GM12892 (cell line): Measurements from ENCODE around the gene KRTAP4-11.
"Not testable (repeated sequence)": the region's sequence is repeated elsewhere in the genome, so short reads cannot be mapped to it uniquely, and the experiment has no call there.

Source experiments
- DNase-seq: peaks from one replicate; pipeline ENCODE4 v3.0.0; 2011; ENCODE audit not compliant: insufficient read length
- FAIRE-seq: peaks from 2 replicates; lab custom pipeline; 2011; peaks lifted over from hg19 to GRCh38; lab: Jason Lieb, UNC
- POLR2A ChIP-seq: IDR thresholded peaks from 2 replicates; pipeline ENCODE4 v1.6.1; 2011; ENCODE audit warnings: low read depth, low read length, control low read depth
- POLR2AphosphoS5 ChIP-seq: IDR thresholded peaks from 2 replicates; pipeline ENCODE4 v1.6.1; 2011; ENCODE audit warnings: low read depth, low read length, control low read depth
- TAF1 ChIP-seq: IDR thresholded peaks from 2 replicates; pipeline ENCODE4 v1.6.1; 2011; ENCODE audit warnings: low read depth, mild to moderate bottlenecking, control low read depth, low read length, borderline replicate concordance

The KRTAP4-11 gene

GRCh38 chr17:41118721-41119120 is 548 bp upstream of the KRTAP4-11 start:
- no peak for DNase-seq
- FAIRE-seq = no peak
- no peak for TF ChIP-seq TAF1
- TF ChIP-seq POLR2AphosphoS5 = no peak
- no peak for TF ChIP-seq POLR2A

GRCh38 chr17:41116297-41116696 is 1.9 kb downstream of the KRTAP4-11 start:
- DNase-seq = no peak
- TF ChIP-seq POLR2A = no peak
- no peak for TF ChIP-seq POLR2AphosphoS5
- no peak for TF ChIP-seq TAF1

GRCh38 chr17:41111151-41111885 is 6.9 kb downstream of the KRTAP4-11 start:
- no peak for FAIRE-seq
- no peak for DNase-seq
- TF ChIP-seq TAF1 (no peak), POLR2AphosphoS5 (no peak), POLR2A (no peak)

More at GRCh38 chr17:41116297-41116696, 1.9 kb downstream of the KRTAP4-11 start:
- FAIRE-seq = no peak

- not testable (repeated sequence) for DNase-seq, FAIRE-seq
Observed at GRCh38 chr17:41108728-41109386, 9.3 kb downstream of the KRTAP4-11 start.

- no peak for FAIRE-seq
- TF ChIP-seq POLR2AphosphoS5 (no peak), POLR2A (no peak), TAF1 (no peak)
- no peak for DNase-seq
Observed at GRCh38 chr17:41107941-41108450, 10.2 kb downstream of the KRTAP4-11 start.

- not testable (repeated sequence) for FAIRE-seq, DNase-seq
Observed at GRCh38 chr17:41105347-41105746, 12.8 kb downstream of the KRTAP4-11 start, which contains the start of gene KRTAP4-9. Gene KRTAP4-9 (plus strand): TSS chr17:41105389. CDS start chr17:41105389, 0 bp downstream.

GRCh38 chr17:41104386-41105038 is 13.7 kb downstream of the KRTAP4-11 start:
- not testable (repeated sequence) for DNase-seq, FAIRE-seq

- FAIRE-seq = no peak
- no peak for DNase-seq
- TF ChIP-seq POLR2A = no peak
- no peak for TF ChIP-seq POLR2AphosphoS5
- TF ChIP-seq TAF1 = no peak
Observed at GRCh38 chr17:41103896-41104295, 14.3 kb downstream of the KRTAP4-11 start.

- TF ChIP-seq POLR2A = no peak
- no peak for TF ChIP-seq POLR2AphosphoS5
- no peak for TF ChIP-seq TAF1
- DNase-seq (no peak), FAIRE-seq (no peak)
Observed at GRCh38 chr17:41101586-41102259, 16.4 kb downstream of the KRTAP4-11 start, which contains the start of gene KRTAP4-16. Gene KRTAP4-16 (minus strand): TSS chr17:41102209. CDS start chr17:41102209, 0 bp downstream.

- not testable (repeated sequence) for FAIRE-seq, DNase-seq
Observed at GRCh38 chr17:41099682-41100480, 18.3 kb downstream of the KRTAP4-11 start.

GRCh38 chr17:41098481-41098880 is 19.7 kb downstream of the KRTAP4-11 start:
- DNase-seq (no peak), FAIRE-seq (no peak)
- TF ChIP-seq TAF1 = no peak
- TF ChIP-seq POLR2A = no peak
- TF ChIP-seq POLR2AphosphoS5 = no peak
